Measurements from ENCODE around the gene ERVH48-1.

ERVH48-1 gene

DNA sequence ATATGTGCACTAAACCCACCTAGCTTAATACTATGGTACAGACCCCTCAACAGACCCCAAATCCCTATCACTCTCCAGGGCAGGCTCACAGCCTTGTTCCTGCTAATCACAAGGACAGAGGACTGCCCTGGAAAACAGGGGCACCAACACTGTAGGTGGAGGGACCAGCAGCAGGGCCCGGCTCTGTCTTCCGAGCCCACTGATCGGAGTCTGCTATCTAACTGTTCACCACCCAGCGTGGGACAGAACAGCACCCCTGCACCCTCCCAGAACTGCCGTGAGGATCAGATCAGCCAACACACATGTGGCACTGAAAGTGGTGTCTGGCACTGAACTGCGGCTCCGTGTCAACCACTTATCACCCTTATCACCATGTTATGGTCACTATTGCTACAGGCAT, 52.3 kb downstream of the ERVH48-1 start:
- no peak overlapping the region for H3K4me3 ChIP-seq (ENCODE audit: low read depth in 1 of 2, low read length in 1 of 2)
- peaks cover 32% of the 10 kb centered on the region for H3K36me3 ChIP-seq
- H3K9me3 ChIP-seq: no peaks in the 10 kb centered on the region

DNA sequence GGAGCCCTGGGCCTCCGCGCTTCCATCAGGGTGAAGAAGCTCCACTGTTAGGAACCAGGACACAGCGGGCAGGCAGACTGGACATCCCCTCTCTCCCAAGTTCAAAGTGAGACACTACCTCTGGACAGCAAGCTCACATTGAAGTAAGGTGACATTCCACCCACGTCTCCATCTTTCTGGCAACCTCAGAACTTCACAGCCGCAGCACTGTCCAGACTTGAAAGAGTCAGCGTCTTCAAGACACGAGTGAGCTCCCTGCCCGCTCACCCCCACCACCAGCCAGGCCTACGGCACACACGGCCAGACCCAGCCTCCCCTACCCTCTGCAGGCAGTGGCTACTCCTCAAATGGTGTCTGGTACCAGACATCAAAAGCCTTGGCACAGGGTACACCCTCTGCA, 57.2 kb downstream of the ERVH48-1 start:
- Histone ChIP-seq H3K4me1 (ENCODE audit: control insufficient read depth in 1 of 2, insufficient read depth in 1 of 2, low read depth in 1 of 2, low read length in 1 of 2) (no peaks in the 10 kb centered on the region), H3K9me3 (no peaks in the 10 kb centered on the region), H3K36me3 (peaks cover 37% of the 10 kb centered on the region), H3K27me3 (no peaks in the 10 kb centered on the region), H3K4me3 (ENCODE audit: low read depth in 1 of 2, low read length in 1 of 2) (no peak overlapping the region), H3K27ac (no peak overlapping the region)
- TF ChIP-seq, protein P1, sequence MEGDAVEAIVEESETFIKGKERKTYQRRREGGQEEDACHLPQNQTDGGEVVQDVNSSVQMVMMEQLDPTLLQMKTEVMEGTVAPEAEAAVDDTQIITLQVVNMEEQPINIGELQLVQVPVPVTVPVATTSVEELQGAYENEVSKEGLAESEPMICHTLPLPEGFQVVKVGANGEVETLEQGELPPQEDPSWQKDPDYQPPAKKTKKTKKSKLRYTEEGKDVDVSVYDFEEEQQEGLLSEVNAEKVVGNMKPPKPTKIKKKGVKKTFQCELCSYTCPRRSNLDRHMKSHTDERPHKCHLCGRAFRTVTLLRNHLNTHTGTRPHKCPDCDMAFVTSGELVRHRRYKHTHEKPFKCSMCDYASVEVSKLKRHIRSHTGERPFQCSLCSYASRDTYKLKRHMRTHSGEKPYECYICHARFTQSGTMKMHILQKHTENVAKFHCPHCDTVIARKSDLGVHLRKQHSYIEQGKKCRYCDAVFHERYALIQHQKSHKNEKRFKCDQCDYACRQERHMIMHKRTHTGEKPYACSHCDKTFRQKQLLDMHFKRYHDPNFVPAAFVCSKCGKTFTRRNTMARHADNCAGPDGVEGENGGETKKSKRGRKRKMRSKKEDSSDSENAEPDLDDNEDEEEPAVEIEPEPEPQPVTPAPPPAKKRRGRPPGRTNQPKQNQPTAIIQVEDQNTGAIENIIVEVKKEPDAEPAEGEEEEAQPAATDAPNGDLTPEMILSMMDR (IDR thresholded peaks at IDR 0.05): no peak

More for the DNA sequence above, 52.3 kb downstream of the ERVH48-1 start:
- Histone ChIP-seq H3K27ac (no peak overlapping the region), H3K4me1 (ENCODE audit: control insufficient read depth in 1 of 2, insufficient read depth in 1 of 2, low read depth in 1 of 2, low read length in 1 of 2) (peaks cover 0 to 2% of the 10 kb centered on the region in 2 experiments), H3K27me3 (no peaks in the 10 kb centered on the region)
- TF ChIP-seq, protein P1 (IDR thresholded peaks at IDR 0.05): no peak
